K562 (cell line): Measurements from ENCODE around the gene KIZ. TPM values are rescaled to one million over a fixed set of nuclear protein-coding genes. Genes with fewer than 3 reads are reported as not detected.
"Not testable (repeated sequence)": the region's sequence is repeated elsewhere in the genome, so short reads cannot be mapped to it uniquely, and the experiment has no call there.

Experiments used
- ATAC-seq: fragments of 200-7000 bp; cut with Tn5 transposase; 3 replicates; pipeline ENCODE4 v1.9.1; 2020; ENCODE audit warnings: moderate library complexity
- BruUV-seq: library from RNA; stranded (reverse); fragments of 400-500 nt; replicated peaks from 2 replicates; lab custom pipeline; 2021; lab: Mats Ljungman, UMichigan
- CTCF ChIA-PET: fragments of 300-600 bp; formaldehyde crosslinking; extraction: SDS; loops from one replicate; lab custom pipeline; 2021; ENCODE audit warnings: low intra/inter-chr PET ratio; lab: Yijun Ruan, JAX
- POLR2A ChIA-PET: fragments of 300-600, 350-650 bp; sonication (Branson Sonifier 250); formaldehyde crosslinking; extraction: SDS; loops from one replicate; lab custom pipeline; 2021; ENCODE audit warnings: antibody characterized with exemption, inconsistent platforms; lab: Yijun Ruan, JAX
- DNase-seq, 4 experiments: peaks; one replicate each; pipeline versions ENCODE4 v3.0.0 to v3.0.0-alpha.2; 2011 to 2018; ENCODE audit warnings: low spot score in 3 of 4, mixed read lengths in 3 of 4; ENCODE audit errors: extremely low read depth in 1 of 4
- FAIRE-seq: peaks from 2 replicates; lab custom pipeline; 2011; peaks lifted over from hg19 to GRCh38; lab: Jason Lieb, UNC
- H2AFZ ChIP-seq: 2 replicates; pipeline ENCODE4 v1.6.0; 2011; ENCODE audit warnings: low read depth, low read length, control low read depth, inconsistent platforms
- H3K27ac ChIP-seq: fragments of 200-600 bp; 3 replicates; pipeline ENCODE4 v1.8.0; 2011; ENCODE audit warnings: low read depth, mild to moderate bottlenecking, control low read depth, inconsistent platforms, low read length, moderate library complexity, mixed read lengths; ENCODE audit errors: extremely low read depth
- H3K27me3 ChIP-seq, 2 experiments: fragments of 300-600 bp in 1 of 2; 2 replicates in 1 of 2; 3 replicates in 1 of 2; pipeline versions ENCODE4 v1.6.0 to v1.8.0; 2011; ENCODE audit warnings: inconsistent platforms in 2 of 2, low read length in 2 of 2, mild to moderate bottlenecking in 1 of 2, mixed read lengths in 1 of 2, moderate library complexity in 1 of 2; ENCODE audit not compliant: control insufficient read depth in 2 of 2, insufficient read depth in 2 of 2
- H3K36me3 ChIP-seq: fragments of 300-600 bp; 3 replicates; pipeline ENCODE4 v1.8.0; 2011; ENCODE audit warnings: mild to moderate bottlenecking, low read length, inconsistent platforms; ENCODE audit not compliant: control insufficient read depth, insufficient read depth
- H3K4me1 ChIP-seq, 2 experiments: fragments of 200-600 bp in 1 of 2; replicated peaks in 1 of 2; 2 replicates in 1 of 2; 3 replicates in 1 of 2; pipeline versions ENCODE4 v1.5.1 to v1.8.0; 2011; ENCODE audit warnings: inconsistent platforms in 2 of 2, low read length in 2 of 2, mild to moderate bottlenecking in 1 of 2, mixed read lengths in 1 of 2, moderate library complexity in 1 of 2; ENCODE audit not compliant: control insufficient read depth in 2 of 2, insufficient read depth in 2 of 2
- H3K4me2 ChIP-seq: 2 replicates; pipeline ENCODE4 v1.6.1; 2011; ENCODE audit warnings: low read length, control low read depth, inconsistent platforms, mixed read lengths; ENCODE audit not compliant: insufficient read depth
- H3K4me3 ChIP-seq: fragments of 200-600 bp; sonication (generic), shearing (Covaris generic); 2 replicates; pipeline ENCODE4 v1.5.1; 2016; ENCODE audit warnings: control low read depth, inconsistent platforms
- H3K79me2 ChIP-seq: fragments of 200-600 bp; 3 replicates; pipeline ENCODE4 v1.8.0; 2011; ENCODE audit warnings: low read length, inconsistent platforms; ENCODE audit not compliant: control insufficient read depth, insufficient read depth
- H3K9ac ChIP-seq, 2 experiments: 2 replicates each; pipeline versions ENCODE4 v1.6.0 to v1.6.1; 2011; ENCODE audit warnings: low read depth in 2 of 2, low read length in 2 of 2, control low read depth in 1 of 2, inconsistent platforms in 1 of 2, mild to moderate bottlenecking in 1 of 2, mixed read lengths in 1 of 2; ENCODE audit not compliant: insufficient read depth in 1 of 2
- H3K9me1 ChIP-seq: one replicate; pipeline ENCODE4 v1.6.0; 2011; ENCODE audit warnings: inconsistent platforms, mild to moderate bottlenecking, low read length, moderate library complexity; ENCODE audit not compliant: control insufficient read depth, insufficient read depth
- H3K9me3 ChIP-seq: replicated peaks from 2 replicates; pipeline ENCODE4 v1.5.1; 2011; ENCODE audit warnings: low read depth, low read length, inconsistent platforms; ENCODE audit not compliant: control insufficient read depth, insufficient read depth
- H4K20me1 ChIP-seq: replicated peaks from 2 replicates; pipeline ENCODE4 v1.6.1; 2011; ENCODE audit warnings: low read length, inconsistent platforms, mixed read lengths; ENCODE audit not compliant: control insufficient read depth, insufficient read depth
- CBX1 ChIP-seq: sonication (generic); IDR thresholded peaks from 2 replicates; pipeline ENCODE4 v1.6.1; 2016; ENCODE audit warnings: antibody characterized with exemption, low read depth, mild to moderate bottlenecking
- E2F1 ChIP-seq: sonication (generic); formaldehyde crosslinking; IDR thresholded peaks from 2 replicates; pipeline ENCODE4 v1.8.1; 2023; ENCODE audit warnings: mild to moderate bottlenecking, missing genetic modification reagents, moderate library complexity
- FOXJ2 ChIP-seq: fragments of 200-800 bp; sonication (Bioruptor generic); IDR thresholded peaks from 2 replicates; pipeline ENCODE4 v1.6.1; 2016; ENCODE audit warnings: missing genetic modification characterization, missing compliant biosample characterization
- ILK ChIP-seq: fragments of 450-650 bp; IDR thresholded peaks from 2 replicates; pipeline ENCODE4 v1.6.1; 2016; ENCODE audit warnings: missing genetic modification characterization, low read depth, mild to moderate bottlenecking, missing compliant biosample characterization, moderate library complexity, borderline replicate concordance
- MEIS2 ChIP-seq: fragments of 450-650 bp; IDR thresholded peaks from 2 replicates; pipeline ENCODE4 v1.6.1; 2014; ENCODE audit warnings: mild to moderate bottlenecking; ENCODE audit not compliant: partially characterized antibody
- NR2C2 ChIP-seq, 2 experiments: fragments of 200-800 bp in 1 of 2; sonication (Bioruptor generic) in 1 of 2; sonication (generic) in 1 of 2; formaldehyde crosslinking in 1 of 2; IDR thresholded peaks; 2 replicates each; pipeline versions ENCODE4 v1.6.1 to v1.8.0; 2016 to 2022; ENCODE audit warnings: mild to moderate bottlenecking in 1 of 2, missing compliant biosample characterization in 1 of 2, missing genetic modification characterization in 1 of 2, missing genetic modification reagents in 1 of 2
- SMARCB1 ChIP-seq: IDR thresholded peaks from 2 replicates; pipeline ENCODE4 v1.6.1; 2011; ENCODE audit warnings: improper control_type of control experiment, low read depth; ENCODE audit not compliant: insufficient read length
- ZBTB8A ChIP-seq: fragments of 450-650 bp; IDR thresholded peaks from 2 replicates; pipeline ENCODE4 v1.6.1; 2018; ENCODE audit warnings: mild to moderate bottlenecking, moderate library complexity; ENCODE audit not compliant: partially characterized antibody
- ZNF140 ChIP-seq: fragments of 250-450 bp; sonication (Bioruptor Pico); IDR thresholded peaks from 2 replicates; pipeline ENCODE4 v1.8.0; 2021; ENCODE audit warnings: moderate library complexity, mild to moderate bottlenecking, inconsistent platforms
- ZNF146 ChIP-seq: IDR thresholded peaks from one replicate; pipeline ENCODE4 v1.6.1; 2018; ENCODE audit warnings: missing compliant biosample characterization; ENCODE audit not compliant: unreplicated experiment
- WGBS: fragments of 100-300 bp; shearing (Covaris generic); methylation state at CpG from one replicate; pipeline ENCODE4 v1.1.6; 2016; ENCODE audit warnings: low coverage, mixed read lengths; ENCODE audit not compliant: insufficient coverage; ENCODE audit errors: missing lambda C conversion rate; 5-methylcytosine and 5-hydroxymethylcytosine counted together
- in situ Hi-C: fragments of 300-500 bp; cut with MboI; formaldehyde crosslinking; loops from 4 replicates; pipeline ENCODE4 v1.15.0; 2018; ENCODE audit warnings: inconsistent platforms, mixed read lengths
- intact Hi-C: fragments of 100-400 bp; cut with micrococcal nuclease; formaldehyde crosslinking; loops from 2 replicates; pipeline ENCODE4 v1.14.2; 2022
- polyA plus RNA-seq, 8 experiments: library from polyadenylated mRNA; depleted of rRNA in 4 of 8; stranded (reverse) in 5 of 8; unstranded in 3 of 8; fragments of >200 nt; fragmentation: Nextera tagmentation in 2 of 8; fragmentation: Illumina TruSeq in 1 of 8; extraction: Ambion mirVana in 2 of 8; extraction: Trizol in 1 of 8; gene quantifications; 2 replicates each; pipeline versions ENCODE4 v1.2.1 to v1.2.3, GENCODE V29; 2011 to 2014; ENCODE audit warnings: inconsistent platforms in 1 of 8, missing spikeins in 1 of 8
- total RNA-seq, 7 experiments: library from RNA; depleted of rRNA in 6 of 7; stranded (reverse); fragments of >200 nt in 6 of 7; fragmentation: Illumina TruSeq in 2 of 7; extraction: Trizol in 2 of 7; gene quantifications; 2 replicates each; pipeline versions ENCODE4 v1.2.1 to v1.2.3, GENCODE V29; 2011 to 2021; ENCODE audit warnings: low replicate concordance in 1 of 7
- TF ChIP-seq, protein P1 (sequence below), 2 experiments: fragments of 450-650 bp in 1 of 2; sonication (generic) in 1 of 2; formaldehyde crosslinking; conservative IDR thresholded peaks; 2 replicates each; pipeline versions ENCODE4 v1.4.0 to v1.8.1; 2020 to 2022; ENCODE audit warnings: mild to moderate bottlenecking in 1 of 2, missing genetic modification reagents in 1 of 2

Gene KIZ
- total and polyA plus RNA-seq, 9 of the 15 experiments (the other 6 are each of a cell fraction or from before 2014, with no cell fraction given), result 4.9 to 21.1 (median 13.5) TPM

DNA sequence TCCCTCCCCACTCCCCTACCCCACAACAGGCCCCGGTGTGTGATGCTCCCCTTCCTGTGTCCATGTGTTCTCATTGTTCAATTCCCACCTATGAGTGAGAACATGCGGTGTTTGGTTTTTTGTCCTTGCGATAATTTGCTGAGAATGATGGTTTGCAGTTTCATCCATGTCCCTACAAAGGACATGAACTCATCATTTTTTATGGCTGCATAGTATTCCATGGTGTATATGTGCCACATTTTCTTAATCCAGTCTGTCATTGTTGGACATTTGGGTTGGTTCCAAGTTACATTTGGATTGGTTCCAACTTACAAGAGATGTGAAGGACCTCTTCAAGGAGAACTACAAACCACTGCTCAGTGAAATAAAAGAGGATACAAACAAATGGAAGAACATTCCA lies 42.2 kb downstream of the KIZ start:
- H2AFZ ChIP-seq, CTCF ChIA-PET, in situ Hi-C loops, POLR2A ChIA-PET, H3K9me1 ChIP-seq, H3K4me2 ChIP-seq, H3K79me2 ChIP-seq, H3K27ac ChIP-seq, BruUV-seq, intact Hi-C loops, ATAC-seq, H4K20me1 ChIP-seq, H3K36me3 ChIP-seq, H3K4me1 ChIP-seq, H3K9ac ChIP-seq, DNase-seq, H3K27me3 ChIP-seq, FAIRE-seq, H3K9me3 ChIP-seq, H3K4me3 ChIP-seq: not testable (repeated sequence)
- TF ChIP-seq ZNF146, result peak; percentile 23
- 74% methylated on average over 3 of the region's 3 CpGs for WGBS

DNA sequence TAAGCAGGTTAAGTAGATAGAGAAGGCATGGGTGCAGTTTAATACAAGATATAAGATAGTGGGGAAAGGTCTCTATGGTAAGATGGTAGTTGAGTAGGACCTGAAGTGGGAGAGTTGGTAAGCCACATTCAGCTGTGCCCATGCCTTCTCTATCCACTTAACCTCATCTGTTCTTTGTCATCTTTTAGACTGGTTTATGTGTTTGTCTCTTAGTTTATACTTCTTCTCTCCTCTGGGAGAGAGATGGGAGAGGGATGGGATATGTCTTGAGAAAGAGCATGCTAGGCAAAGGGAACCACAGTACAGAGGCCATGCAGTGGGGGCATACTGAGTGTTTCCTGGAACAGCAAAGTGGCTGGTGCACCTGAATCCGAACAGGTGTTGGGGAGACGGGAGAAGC lies 46.7 kb downstream of the KIZ start:
- no TSS peak for BruUV-seq

More for the DNA sequence above, 46.7 kb downstream of the KIZ start:
- intact Hi-C loops (no loop called here), in situ Hi-C loops (no loop called here)
- no peak for FAIRE-seq
- TF ChIP-seq ILK (tag), result no peak
- TF ChIP-seq, protein P1, sequence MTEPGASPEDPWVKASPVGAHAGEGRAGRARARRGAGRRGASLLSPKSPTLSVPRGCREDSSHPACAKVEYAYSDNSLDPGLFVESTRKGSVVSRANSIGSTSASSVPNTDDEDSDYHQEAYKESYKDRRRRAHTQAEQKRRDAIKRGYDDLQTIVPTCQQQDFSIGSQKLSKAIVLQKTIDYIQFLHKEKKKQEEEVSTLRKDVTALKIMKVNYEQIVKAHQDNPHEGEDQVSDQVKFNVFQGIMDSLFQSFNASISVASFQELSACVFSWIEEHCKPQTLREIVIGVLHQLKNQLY (CRISPR knock-in tag; conservative IDR thresholded peaks at IDR 0.05), result no peak
- no peak for TF ChIP-seq ZNF140
- TF ChIP-seq NR2C2 (CRISPR knock-in tag; IDR thresholded peaks at IDR 0.05), result no peak
- TF ChIP-seq NR2C2 (tag; IDR thresholded peaks at IDR 0.05), result no peak
- TF ChIP-seq CBX1, result no peak
- no peak for TF ChIP-seq FOXJ2
- TF ChIP-seq SMARCB1, result no peak
- no peak for TF ChIP-seq E2F1 (CRISPR knock-in tag)
- no peak for TF ChIP-seq MEIS2
- TF ChIP-seq ZBTB8A, result no peak
- TF ChIP-seq, all 486 proteins: peak for 0
- 100% methylated on average over 2 of the region's 2 CpGs for WGBS
- no peaks in the 10 kb centered on the region for H3K27me3 ChIP-seq
- no peaks in the 10 kb centered on the region for H4K20me1 ChIP-seq
- CTCF ChIA-PET, result no interaction called here
- H3K79me2 ChIP-seq, result no peaks in the 10 kb centered on the region
- no peaks in the 10 kb centered on the region for H3K36me3 ChIP-seq
- ATAC-seq (no peak), DNase-seq (no peak)
- POLR2A ChIA-PET, result interaction anchor here (0.6 kb wide), 1 partner anchor 139 kb away, joined by 3 read pairs; no protein-coding TSS in a partner anchor
- H3K4me3 ChIP-seq, result no peak overlapping the region
- H2AFZ ChIP-seq, result no peak overlapping the region
- no peaks in the 10 kb centered on the region for H3K9me3 ChIP-seq
- no peak overlapping the region for H3K4me2 ChIP-seq
- no peak overlapping the region for H3K9ac ChIP-seq
- H3K27ac ChIP-seq, result no peak overlapping the region
- H3K4me1 ChIP-seq, result no peaks in the 10 kb centered on the region
- H3K9me1 ChIP-seq, result no peaks in the 10 kb centered on the region
